Hematopoietic multipotent progenitor cell treated with erythropoietin and hydrocortisone succinate and interleukin-3 and kit ligand, for 15 days (in vitro differentiated cells): ENCODE data around the gene CTR9.

Source experiments
- DNase-seq: peaks from one replicate; pipeline ENCODE4 v3.0.0-alpha.2; 2015; ENCODE audit warnings: low spot score

The CTR9 gene

GRCh38 chr11:10780040-10780439 is 29.0 kb downstream of the CTR9 start:
- no peak for DNase-seq

DNA sequence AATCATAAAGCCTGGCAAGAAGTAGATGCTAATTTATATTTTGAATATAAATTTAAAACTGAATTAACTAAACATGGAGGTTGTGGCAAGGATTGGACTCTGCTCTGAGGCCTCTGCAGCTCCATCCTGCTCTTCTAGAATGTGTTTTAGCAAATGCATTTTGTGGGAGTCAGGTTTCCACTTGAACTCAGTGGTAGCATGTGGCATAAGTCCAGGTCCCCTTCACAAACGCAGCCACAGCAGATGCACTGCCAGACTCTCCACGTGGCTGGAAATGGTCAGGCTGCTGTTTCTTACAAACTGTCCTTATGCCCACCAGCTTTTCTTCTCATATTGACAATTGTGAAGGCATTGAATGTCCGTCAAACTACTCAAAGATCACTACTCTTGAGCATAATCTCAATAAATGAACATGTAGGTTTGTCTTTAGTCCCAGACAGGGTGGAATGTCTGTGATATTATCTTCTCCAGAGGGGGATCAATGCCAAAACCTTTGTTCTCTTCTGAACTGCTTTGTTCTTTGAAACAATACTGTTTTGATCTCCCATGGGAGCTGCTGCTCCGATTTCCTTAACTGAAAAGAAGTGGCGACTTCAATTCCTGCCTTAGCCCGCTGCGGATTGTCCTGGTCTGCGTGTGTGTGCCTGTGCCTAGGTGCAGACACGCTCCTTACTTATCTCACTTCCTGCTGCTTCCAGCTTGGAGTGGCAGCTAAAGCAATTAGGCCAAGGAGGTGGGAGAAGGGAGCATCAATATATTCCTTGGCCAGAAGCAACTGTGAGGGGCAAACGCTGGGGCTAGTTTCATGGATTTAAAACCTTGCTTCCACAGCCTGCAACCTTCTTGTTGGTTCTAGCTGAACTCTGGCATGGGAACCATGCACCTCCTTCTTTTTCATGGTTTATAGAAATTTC is 33.4 kb downstream of the CTR9 start:
- DNase-seq, result no peak

DNA sequence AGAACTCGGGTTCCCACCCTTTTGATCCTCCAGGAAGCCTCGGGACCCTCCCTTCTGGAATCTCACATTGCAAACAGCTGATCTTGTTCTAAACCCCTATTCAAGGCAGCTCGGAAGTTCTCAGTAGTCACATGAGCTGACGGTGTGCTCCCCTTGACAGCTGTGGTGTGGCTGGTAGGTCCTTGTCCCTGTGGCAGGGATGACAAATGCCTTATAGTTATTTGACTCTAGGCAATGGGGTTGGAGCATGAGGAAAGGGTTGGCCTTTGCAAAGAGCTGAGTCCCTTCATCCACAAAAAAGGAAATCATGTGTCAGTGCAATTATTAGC is 34.1 kb downstream of the CTR9 start:
- no peak for DNase-seq

- no peak for DNase-seq
Measured at GRCh38 chr11:10786451-10786850, 35.4 kb downstream of the CTR9 start.

- DNase-seq, result peak; percentile 83
Measured at GRCh38 chr11:10792385-10793068, 41.5 kb downstream of the CTR9 start.

GRCh38 chr11:10793470-10794255 is 42.6 kb downstream of the CTR9 start:
- DNase-seq, result no peak

- no peak for DNase-seq
Measured at GRCh38 chr11:10796191-10796590, 45.1 kb downstream of the CTR9 start.

DNA sequence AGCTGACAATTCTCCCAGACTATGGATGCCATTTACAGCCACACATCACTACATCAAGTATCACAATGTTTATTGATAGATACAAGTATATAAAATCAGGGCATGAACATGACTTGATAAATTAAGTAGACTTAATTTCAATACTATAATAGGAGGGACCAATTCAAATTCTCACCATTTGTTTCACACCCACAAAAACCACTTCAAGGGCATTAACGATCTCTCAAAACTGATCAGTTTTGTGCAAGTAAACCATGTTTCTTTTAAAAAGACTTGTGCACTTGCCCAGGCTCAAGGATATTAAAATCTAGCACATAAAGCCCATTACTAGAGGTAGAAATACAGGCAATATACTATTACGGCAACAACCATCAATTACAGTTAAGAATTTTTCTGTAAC is 46.0 kb downstream of the CTR9 start:
- DNase-seq, result no peak

GRCh38 chr11:10797531-10797930 is 46.5 kb downstream of the CTR9 start:
- no peak for DNase-seq

DNA sequence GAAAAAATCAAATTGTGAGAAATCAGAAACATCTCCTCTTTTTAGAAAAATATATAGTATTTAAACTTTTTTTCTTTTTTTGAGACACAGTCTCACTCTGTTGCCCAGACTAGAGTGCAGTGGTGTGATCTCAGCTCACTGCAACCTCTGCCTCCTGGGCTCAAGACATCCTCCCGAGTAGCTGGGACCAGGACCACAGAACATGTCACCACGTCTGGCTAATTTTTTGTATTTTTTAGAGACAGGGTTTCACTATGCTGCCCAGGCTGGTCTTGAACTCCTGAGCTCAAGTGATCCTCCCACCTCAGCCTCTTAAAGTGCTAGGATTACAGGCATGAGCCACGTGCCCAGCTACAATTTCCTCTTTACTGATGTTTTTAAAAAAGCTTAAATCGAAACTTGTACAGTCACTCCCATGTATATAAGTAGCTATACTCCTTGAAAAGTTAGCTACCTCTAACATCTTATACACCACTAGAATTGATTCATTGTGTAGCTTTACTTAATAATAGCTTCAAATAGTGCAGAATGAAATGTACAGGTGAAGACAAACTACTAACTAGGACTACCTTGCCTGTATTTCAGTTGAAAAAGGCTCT is 47.4 kb downstream of the CTR9 start:
- DNase-seq, result no peak

DNA sequence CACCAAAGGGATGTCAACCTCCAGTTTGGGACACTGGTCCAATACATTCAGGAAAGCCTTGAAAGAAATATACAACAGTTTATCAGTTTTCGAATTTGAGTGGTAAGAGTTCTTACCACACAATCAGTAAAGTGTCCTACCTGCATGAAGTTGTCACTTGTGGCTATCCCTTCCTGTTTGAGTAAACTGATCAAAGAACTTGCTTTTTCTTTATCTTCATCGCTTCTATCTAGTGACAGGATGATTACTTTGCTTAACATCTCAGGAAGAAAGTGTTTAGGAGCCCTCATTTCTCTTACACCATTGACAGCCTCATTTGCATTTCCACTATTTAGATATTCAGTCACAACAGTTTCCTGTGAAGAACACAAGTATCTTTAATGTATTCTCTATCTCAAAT is 49.2 kb downstream of the CTR9 start:
- DNase-seq, result no peak

- no peak for DNase-seq
Measured at GRCh38 chr11:10803676-10804075, 52.6 kb downstream of the CTR9 start.

GRCh38 chr11:10805741-10806140 is 54.7 kb downstream of the CTR9 start:
- no peak for DNase-seq

DNA sequence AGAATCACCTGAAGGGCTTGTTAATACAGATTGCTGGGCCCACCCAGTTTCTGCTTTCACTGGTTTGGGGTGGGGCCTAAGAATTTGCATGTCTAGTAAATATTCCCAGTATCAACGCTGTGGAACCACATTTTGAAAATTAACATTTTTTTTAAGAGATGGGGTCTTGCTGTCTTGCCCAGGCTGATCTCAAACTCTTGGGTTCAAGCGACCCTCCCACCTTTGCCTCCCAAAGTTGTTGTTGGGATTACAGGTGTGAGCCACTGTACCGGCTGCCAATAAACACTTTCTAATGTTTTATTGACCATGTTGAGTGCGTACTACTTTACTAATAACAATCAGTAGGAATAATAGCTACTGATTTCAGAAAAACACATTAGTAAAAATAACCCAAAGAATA is 55.2 kb downstream of the CTR9 start:
- no peak for DNase-seq

DNA sequence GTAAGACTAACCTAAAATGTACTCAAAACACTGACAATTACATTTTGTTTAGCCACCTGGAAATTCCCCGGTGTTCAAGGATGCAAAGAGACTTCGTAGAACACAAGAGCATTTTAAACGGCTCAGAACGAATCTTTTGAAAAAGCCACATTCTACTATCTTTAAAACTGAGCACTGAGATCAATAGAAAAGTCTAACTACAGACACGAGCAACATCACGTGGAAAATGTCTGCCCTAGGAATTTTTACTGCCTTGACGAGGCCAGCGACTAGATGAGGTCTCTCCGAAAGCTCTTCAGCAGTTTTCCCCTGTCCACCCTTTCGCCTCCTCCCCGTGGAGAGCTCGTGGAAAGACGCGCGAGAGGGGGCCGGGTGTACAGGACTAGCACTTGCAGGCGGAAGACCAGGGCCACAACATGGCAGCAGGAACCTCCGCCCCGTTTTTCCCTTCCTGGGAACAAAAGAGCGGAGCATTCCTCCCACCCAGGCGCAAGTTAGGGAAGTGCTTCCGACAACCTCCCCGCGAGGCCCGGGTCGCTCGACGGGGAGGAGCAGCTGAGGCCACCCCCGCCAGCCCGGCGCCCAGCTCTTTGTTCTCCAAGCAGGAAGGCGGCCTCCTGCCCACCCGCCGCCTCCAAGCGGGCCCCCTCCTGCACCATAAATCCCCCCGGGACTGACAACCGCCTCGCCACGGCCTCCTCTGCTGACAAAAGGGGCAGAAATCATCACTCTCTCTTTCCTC is 56.6 kb downstream of the CTR9 start:
- DNase-seq, result peak; percentile 44

DNA sequence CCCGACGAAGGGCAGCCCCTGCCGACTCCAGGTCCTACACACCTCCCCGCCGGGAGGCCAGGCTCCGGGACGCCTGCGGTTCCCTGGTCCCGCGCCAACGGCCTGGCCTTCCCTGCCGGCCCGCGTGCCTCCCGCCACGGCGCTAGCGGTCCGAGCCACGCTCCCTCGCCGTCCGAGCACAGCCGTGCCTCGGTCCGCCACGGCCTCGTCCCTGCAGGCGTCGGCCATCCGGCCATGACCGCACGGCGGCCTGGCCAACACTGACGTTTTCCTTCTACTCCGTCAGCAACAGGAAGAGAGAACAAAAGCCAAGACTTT is 57.1 kb downstream of the CTR9 start:
- peak; percentile 30 for DNase-seq

GRCh38 chr11:10808553-10809372 is 57.7 kb downstream of the CTR9 start, which contains the start of gene EIF4G2:
TSS of gene EIF4G2 (minus strand) at chr11:10808926.
- peak; percentile 99 for DNase-seq

- peak; percentile 46 for DNase-seq
Measured at GRCh38 chr11:10809373-10810160, 58.5 kb downstream of the CTR9 start.

GRCh38 chr11:10813945-10814344 is 62.9 kb downstream of the CTR9 start:
- DNase-seq, result no peak

- no peak for DNase-seq
Measured at GRCh38 chr11:10818594-10818993, 67.5 kb downstream of the CTR9 start.
